Lower lobe of right lung (tissue), 2 donors: ENCODE data around the gene TMEM132D. TPM values are rescaled to one million over a fixed set of nuclear protein-coding genes. Genes with fewer than 3 reads are reported as not detected.

Experiments used
- ATAC-seq, 2 donors: fragments of 200-7000 bp; cut with Tn5 transposase; one replicate each; pipeline ENCODE4 v1.9.1; 2020 to 2022; ENCODE audit warnings: mild to moderate bottlenecking in 2 of 2, moderate library complexity in 2 of 2
- DNase-seq: peaks from one replicate; pipeline ENCODE4 v3.0.0-alpha.2; 2020
- H3K27ac ChIP-seq: fragments of 200-600 bp; one replicate; pipeline ENCODE4 v1.8.0; 2022
- H3K27me3 ChIP-seq: fragments of 200-600 bp; one replicate; pipeline ENCODE4 v1.8.0; 2022; ENCODE audit warnings: low read depth
- H3K36me3 ChIP-seq: fragments of 200-600 bp; one replicate; pipeline ENCODE4 v1.8.0; 2022; ENCODE audit warnings: mild to moderate bottlenecking
- H3K4me1 ChIP-seq: fragments of 200-600 bp; one replicate; pipeline ENCODE4 v1.8.0; 2022
- H3K4me3 ChIP-seq: fragments of 200-600 bp; one replicate; pipeline ENCODE4 v1.8.0; 2022; ENCODE audit warnings: mild to moderate bottlenecking
- H3K9me3 ChIP-seq: fragments of 200-600 bp; one replicate; pipeline ENCODE4 v1.8.0; 2022
- intact Hi-C: fragments of 100-400 bp; cut with DNase I; formaldehyde crosslinking; loops from one replicate; pipeline ENCODE4 v1.11.0; 2022
- total RNA-seq: library from RNA; stranded (reverse); fragmentation: NEBNext Ultra II Directional; extraction: Animal tissue kit (Norgen Biotek cat#: 25700); gene quantifications from one replicate; pipeline ENCODE4 v1.2.1, GENCODE V29; 2021
- TF ChIP-seq, protein P1 (sequence below): fragments of 200-600 bp; IDR thresholded peaks from one replicate; pipeline ENCODE4 v1.8.0; 2022; ENCODE audit warnings: antibody characterized with exemption, mild to moderate bottlenecking
- donor health status: DM: no; HTN: yes; CAD: no; lungs with severe emphysema.

TMEM132D gene
- total RNA-seq, 1 donor from 2014 or later, result 0.06 TPM

DNA sequence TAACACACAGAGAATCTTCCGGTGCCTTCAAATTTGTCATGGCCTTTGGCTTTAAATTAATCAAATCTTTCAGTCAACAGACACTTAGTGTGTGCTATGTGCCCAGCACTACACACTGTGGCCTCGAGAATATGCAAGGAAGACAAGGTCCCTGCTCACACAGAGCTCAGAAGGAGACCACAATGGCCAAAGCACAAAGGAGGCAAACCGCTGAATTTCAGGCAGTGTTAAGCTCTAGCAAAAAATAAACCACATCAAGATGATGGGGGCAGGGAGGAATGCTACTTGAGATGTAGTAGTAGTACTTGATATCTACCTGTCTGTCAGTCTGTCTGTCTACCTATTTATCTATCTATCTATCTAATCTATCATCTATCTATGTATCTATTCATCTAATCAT, 227.9 kb downstream of the TMEM132D start:
- Histone ChIP-seq H3K4me3 (no peak overlapping the region), H3K4me1 (no peaks in the 10 kb centered on the region), H3K27me3 (no peaks in the 10 kb centered on the region), H3K9me3 (no peaks in the 10 kb centered on the region), H3K36me3 (no peaks in the 10 kb centered on the region), H3K27ac (no peak overlapping the region)
- ATAC-seq (no peak), DNase-seq (no peak)
- intact Hi-C loops, result no loop called here
- TF ChIP-seq, protein P1, sequence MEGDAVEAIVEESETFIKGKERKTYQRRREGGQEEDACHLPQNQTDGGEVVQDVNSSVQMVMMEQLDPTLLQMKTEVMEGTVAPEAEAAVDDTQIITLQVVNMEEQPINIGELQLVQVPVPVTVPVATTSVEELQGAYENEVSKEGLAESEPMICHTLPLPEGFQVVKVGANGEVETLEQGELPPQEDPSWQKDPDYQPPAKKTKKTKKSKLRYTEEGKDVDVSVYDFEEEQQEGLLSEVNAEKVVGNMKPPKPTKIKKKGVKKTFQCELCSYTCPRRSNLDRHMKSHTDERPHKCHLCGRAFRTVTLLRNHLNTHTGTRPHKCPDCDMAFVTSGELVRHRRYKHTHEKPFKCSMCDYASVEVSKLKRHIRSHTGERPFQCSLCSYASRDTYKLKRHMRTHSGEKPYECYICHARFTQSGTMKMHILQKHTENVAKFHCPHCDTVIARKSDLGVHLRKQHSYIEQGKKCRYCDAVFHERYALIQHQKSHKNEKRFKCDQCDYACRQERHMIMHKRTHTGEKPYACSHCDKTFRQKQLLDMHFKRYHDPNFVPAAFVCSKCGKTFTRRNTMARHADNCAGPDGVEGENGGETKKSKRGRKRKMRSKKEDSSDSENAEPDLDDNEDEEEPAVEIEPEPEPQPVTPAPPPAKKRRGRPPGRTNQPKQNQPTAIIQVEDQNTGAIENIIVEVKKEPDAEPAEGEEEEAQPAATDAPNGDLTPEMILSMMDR, result no peak

DNA sequence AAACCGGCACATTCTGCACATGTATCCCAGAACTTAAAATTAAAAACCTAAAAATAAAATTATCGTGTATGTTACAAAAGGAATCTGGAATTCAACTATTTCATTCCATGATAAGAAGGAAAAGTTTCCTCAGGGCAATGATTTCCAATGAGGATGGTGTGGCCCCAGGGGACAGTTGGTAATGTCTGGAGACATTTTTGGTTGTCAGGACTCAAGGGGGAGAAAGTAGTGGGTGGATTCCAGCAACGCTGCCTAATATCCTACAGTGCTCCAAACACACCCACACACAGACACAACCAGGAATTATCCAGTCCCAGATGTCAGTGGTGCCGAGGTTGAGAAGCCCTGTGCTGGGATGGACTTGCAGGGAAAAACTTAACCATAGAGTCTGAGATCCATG, 228.3 kb downstream of the TMEM132D start:
- TF ChIP-seq, protein P1, result no peak
- intact Hi-C loops, result no loop called here
- ATAC-seq (no peak), DNase-seq (no peak)
- H3K9me3 ChIP-seq, result no peaks in the 10 kb centered on the region
- no peak overlapping the region for H3K4me3 ChIP-seq
- no peaks in the 10 kb centered on the region for H3K4me1 ChIP-seq
- no peaks in the 10 kb centered on the region for H3K27me3 ChIP-seq
- H3K36me3 ChIP-seq, result no peaks in the 10 kb centered on the region
- no peak overlapping the region for H3K27ac ChIP-seq

- H3K4me3 ChIP-seq, result no peak overlapping the region
- H3K9me3 ChIP-seq, result no peaks in the 10 kb centered on the region
- ATAC-seq, result no peak
- no peaks in the 10 kb centered on the region for H3K36me3 ChIP-seq
- TF ChIP-seq, protein P1, result no peak
- intact Hi-C loops, result no loop called here
- no peak for DNase-seq
- H3K4me1 ChIP-seq, result no peaks in the 10 kb centered on the region
- no peaks in the 10 kb centered on the region for H3K27me3 ChIP-seq
- H3K27ac ChIP-seq, result no peak overlapping the region
These were observed 230.0 kb downstream of the TMEM132D start for GRCh38 chr12:129673806-129674205.

DNA sequence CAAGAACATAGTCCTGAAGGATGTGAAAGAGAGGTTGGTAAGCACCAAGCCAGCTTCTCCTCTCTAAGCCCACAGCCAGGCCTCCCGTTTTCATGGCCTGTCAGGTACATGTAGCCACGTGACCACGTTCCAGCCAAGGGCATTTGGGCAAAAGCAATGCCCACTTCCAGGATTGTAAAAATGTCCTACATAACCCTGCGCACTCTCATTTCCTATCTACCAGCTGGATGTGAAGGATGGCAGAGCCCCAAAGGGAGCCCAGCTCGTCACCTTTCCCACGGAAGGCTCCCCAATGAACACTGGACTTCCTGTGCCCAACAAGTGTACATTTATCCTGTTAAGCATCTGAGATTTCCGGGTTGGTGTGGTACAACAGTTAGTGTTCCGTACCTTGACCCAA, 231.7 kb downstream of the TMEM132D start:
- no peak overlapping the region for H3K4me3 ChIP-seq
- H3K27ac ChIP-seq, result no peak overlapping the region
- H3K4me1 ChIP-seq, result no peaks in the 10 kb centered on the region
- DNase-seq, result no peak
- H3K36me3 ChIP-seq, result no peaks in the 10 kb centered on the region
- H3K27me3 ChIP-seq, result no peaks in the 10 kb centered on the region
- TF ChIP-seq, protein P1, result no peak
- no peak for ATAC-seq
- H3K9me3 ChIP-seq, result no peaks in the 10 kb centered on the region
- intact Hi-C loops, result no loop called here

GRCh38 chr12:129670256-129670920, 233.4 kb downstream of the TMEM132D start:
- H3K9me3 ChIP-seq, result no peaks in the 10 kb centered on the region
- intact Hi-C loops, result no loop called here
- H3K27me3 ChIP-seq, result no peaks in the 10 kb centered on the region
- H3K4me1 ChIP-seq, result no peaks in the 10 kb centered on the region
- ATAC-seq (no peak), DNase-seq (no peak)
- no peaks in the 10 kb centered on the region for H3K36me3 ChIP-seq
- no peak overlapping the region for H3K4me3 ChIP-seq
- no peak overlapping the region for H3K27ac ChIP-seq
- TF ChIP-seq, protein P1, result no peak
